ENCODE results near the gene TMEM132E. TPM values are rescaled to one million over a fixed set of nuclear protein-coding genes. Genes with fewer than 3 reads are reported as not detected.

Gene TMEM132E
- total and polyA plus RNA-seq, 2 of the 4 experiments (the other 2 are of a cell fraction), result not detected

- TF ChIP-seq MAZ (IDR thresholded peaks at IDR 0.05; ENCODE audit: borderline replicate concordance, low read depth, low read length), result no peak
- no peak for TF ChIP-seq RCOR1 (IDR thresholded peaks at IDR 0.05; ENCODE audit: insufficient replicate concordance, low read length)
- TF ChIP-seq FOS (IDR thresholded peaks at IDR 0.05; ENCODE audit: low read depth, low read length), result no peak
- no peak for TF ChIP-seq POLR2A (IDR thresholded peaks at IDR 0.05; ENCODE audit: low read depth, low read length)
- no peak for TF ChIP-seq MXI1 (IDR thresholded peaks at IDR 0.05; ENCODE audit: borderline replicate concordance, low read depth, low read length)
- TF ChIP-seq, protein P1, sequence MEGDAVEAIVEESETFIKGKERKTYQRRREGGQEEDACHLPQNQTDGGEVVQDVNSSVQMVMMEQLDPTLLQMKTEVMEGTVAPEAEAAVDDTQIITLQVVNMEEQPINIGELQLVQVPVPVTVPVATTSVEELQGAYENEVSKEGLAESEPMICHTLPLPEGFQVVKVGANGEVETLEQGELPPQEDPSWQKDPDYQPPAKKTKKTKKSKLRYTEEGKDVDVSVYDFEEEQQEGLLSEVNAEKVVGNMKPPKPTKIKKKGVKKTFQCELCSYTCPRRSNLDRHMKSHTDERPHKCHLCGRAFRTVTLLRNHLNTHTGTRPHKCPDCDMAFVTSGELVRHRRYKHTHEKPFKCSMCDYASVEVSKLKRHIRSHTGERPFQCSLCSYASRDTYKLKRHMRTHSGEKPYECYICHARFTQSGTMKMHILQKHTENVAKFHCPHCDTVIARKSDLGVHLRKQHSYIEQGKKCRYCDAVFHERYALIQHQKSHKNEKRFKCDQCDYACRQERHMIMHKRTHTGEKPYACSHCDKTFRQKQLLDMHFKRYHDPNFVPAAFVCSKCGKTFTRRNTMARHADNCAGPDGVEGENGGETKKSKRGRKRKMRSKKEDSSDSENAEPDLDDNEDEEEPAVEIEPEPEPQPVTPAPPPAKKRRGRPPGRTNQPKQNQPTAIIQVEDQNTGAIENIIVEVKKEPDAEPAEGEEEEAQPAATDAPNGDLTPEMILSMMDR (conservative IDR thresholded peaks at IDR 0.05; ENCODE audit: low read depth, low read length), result no peak
- in situ Hi-C loops (cut with MboI; ENCODE audit: low sequenced_read_pairs), result no loop called here
Measured at GRCh38 chr17:34672176-34672785, 92.9 kb downstream of the TMEM132E start.

More at GRCh38 chr17:34672176-34672785, 92.9 kb downstream of the TMEM132E start:
- ChIA-PET POLR2A (ENCODE audit: unreplicated experiment) (no interaction called here), CTCF (no interaction called here)
- Histone ChIP-seq H4K5ac (ENCODE audit: low read depth, low read length) (no peak overlapping the region), H3K9me1 (ENCODE audit: insufficient read depth, low read length) (no peaks in the 10 kb centered on the region), H4K8ac (ENCODE audit: low read depth in 2 of 2, low read length in 2 of 2) (no peak overlapping the region), H3K4ac (ENCODE audit: low read depth, low read length) (no peak overlapping the region), H2BK5ac (ENCODE audit: low read depth, low read length, poor library complexity, severe bottlenecking) (no peak overlapping the region), H4K20me1 (ENCODE audit: insufficient read depth, low read length) (no peaks in the 10 kb centered on the region), H4K91ac (ENCODE audit: insufficient read depth, low read depth, low read length) (no peak overlapping the region), H2AK5ac (ENCODE audit: low read depth, low read length) (no peak overlapping the region), H3K14ac (replicated peaks; ENCODE audit: low read depth, low read length) (no peak overlapping the region), H3K18ac (ENCODE audit: low read depth, low read length) (no peak overlapping the region), H3K36me3 (ENCODE audit: control insufficient read depth, insufficient read depth, low read length) (no peaks in the 10 kb centered on the region), H3K27ac (ENCODE audit: insufficient read depth, low read length) (no peak overlapping the region), H3K23ac (ENCODE audit: low read depth, low read length) (no peak overlapping the region), H3K79me1 (ENCODE audit: low read depth in 1 of 2, low read length in 2 of 2) (no peaks in the 10 kb centered on the region), H2BK20ac (ENCODE audit: low read depth, low read length) (no peak overlapping the region), H3K9me3 (ENCODE audit: control insufficient read depth, insufficient read depth, low read length) (no peaks in the 10 kb centered on the region), H2BK120ac (ENCODE audit: low read depth, low read length) (no peak overlapping the region), H2BK15ac (ENCODE audit: low read depth, low read length) (no peak overlapping the region), H3K4me2 (ENCODE audit: low read depth, low read length) (no peak overlapping the region), H3K4me3 (ENCODE audit: insufficient read depth, low read depth, low read length) (no peak overlapping the region), H3K56ac (ENCODE audit: extremely low read depth, insufficient read depth, low read length) (no peak overlapping the region), H3K4me1 (ENCODE audit: control insufficient read depth, insufficient read depth, low read length) (no peaks in the 10 kb centered on the region), H2AFZ (replicated peaks; ENCODE audit: low read length, poor library complexity) (no peak overlapping the region), H3K27me3 (ENCODE audit: control insufficient read depth, insufficient read depth, low read length) (peaks cover 1% of the 10 kb centered on the region; the same call in 1 of the 2 replicates), H2AK9ac (replicated peaks; ENCODE audit: low read depth, low read length, poor library complexity) (no peak overlapping the region), H3K9ac (ENCODE audit: low read depth, low read length) (no peak overlapping the region)
- ATAC-seq (ENCODE audit: low read depth) (no peak), DNase-seq (no peak)
- dilution Hi-C loops (cut with HindIII; ENCODE audit: low sequenced_read_pairs, unreplicated experiment), result no loop called here
- no CpG with 5 or more reads among the region's 3 CpGs for WGBS, 2 experiments (ENCODE audit: extremely low coverage in 2 of 2, insufficient read length in 1 of 2)
- no TSS peak for BruUV-seq (replicated peaks)
- intact Hi-C loops (cut with micrococcal nuclease), result no loop called here

Measured in IMR-90 (cell line).